SK-N-SH treated with all-trans-retinoic acid at 6 μM for 48 hours (cell line): Measurements from ENCODE around the gene MAML3.

ENCODE experiments used
- ARNTL ChIP-seq: fragments of 450-650 bp; formaldehyde crosslinking; IDR thresholded peaks from 2 replicates; pipeline ENCODE4 v1.5.0; 2020; ENCODE audit warnings: low read depth, mild to moderate bottlenecking, moderate library complexity, borderline replicate concordance
- BACH2 ChIP-seq: fragments of 250-450 bp; sonication (Bioruptor Pico); IDR thresholded peaks from 2 replicates; pipeline ENCODE4 v1.9.0; 2021; ENCODE audit warnings: mild to moderate bottlenecking, borderline replicate concordance
- CSRNP3 ChIP-seq: fragments of 250-450 bp; sonication (Bioruptor Pico); IDR thresholded peaks from 2 replicates; pipeline ENCODE4 v1.5.1; 2021; ENCODE audit warnings: mild to moderate bottlenecking, moderate library complexity
- ESRRG ChIP-seq: fragments of 250-450 bp; sonication (Bioruptor Pico); IDR thresholded peaks from 2 replicates; pipeline ENCODE4 v1.6.1; 2021; ENCODE audit warnings: mild to moderate bottlenecking
- PATZ1 ChIP-seq: fragments of 250-450 bp; sonication (Bioruptor Pico); IDR thresholded peaks from 2 replicates; pipeline ENCODE4 v1.8.0; 2020; ENCODE audit warnings: mild to moderate bottlenecking, moderate library complexity, borderline replicate concordance
- ZFP3 ChIP-seq: fragments of 250-450 bp; sonication (Bioruptor Pico); IDR thresholded peaks from 2 replicates; pipeline ENCODE4 v1.5.0; 2020; ENCODE audit warnings: mild to moderate bottlenecking, moderate library complexity
- ZNF70 ChIP-seq: fragments of 450-650 bp; formaldehyde crosslinking; IDR thresholded peaks from 2 replicates; pipeline ENCODE4 v1.5.0; 2020; ENCODE audit warnings: mild to moderate bottlenecking, moderate library complexity

GRCh38 chr4:139984471-139984870 lies 169.5 kb downstream of the MAML3 start:
- TF ChIP-seq ZFP3 (CRISPR knock-in tag) (no peak), ARNTL (CRISPR knock-in tag) (no peak), BACH2 (CRISPR knock-in tag) (no peak), CSRNP3 (CRISPR knock-in tag) (no peak), PATZ1 (no peak), ESRRG (CRISPR knock-in tag) (no peak), ZNF70 (no peak)
